Activated CD8-positive, alpha-beta T cell treated with anti-CD3 and anti-CD28 coated beads for 36 hours (primary cell): Measurements from ENCODE around the gene PDZD2. TPM values are rescaled to one million over a fixed set of nuclear protein-coding genes. Genes with fewer than 3 reads are reported as not detected.

Source experiments
- ATAC-seq: fragments of 200-7000 bp; cut with Tn5 transposase; one replicate; pipeline ENCODE4 v1.10.0; 2021; ENCODE audit warnings: mild to moderate bottlenecking, moderate library complexity
- CTCF ChIA-PET: fragments of 350-600 bp; sonication (Branson Sonifier 250); formaldehyde crosslinking; loops from one replicate; lab custom pipeline; 2021; ENCODE audit warnings: antibody characterized with exemption; lab: Charles Lee
- POLR2A ChIA-PET: fragments of 350-600 bp; sonication (Branson Sonifier 250); formaldehyde crosslinking; loops from one replicate; lab custom pipeline; 2021; ENCODE audit warnings: antibody characterized with exemption; lab: Charles Lee
- DNase-seq: peaks from one replicate; pipeline ENCODE4 v3.0.0-alpha.2; 2020
- H3K27ac Mint-ChIP-seq: one replicate; pipeline ENCODE4 v1.8.0; 2021; ENCODE audit warnings: mild to moderate bottlenecking, mixed read lengths
- H3K27me3 Mint-ChIP-seq: one replicate; pipeline ENCODE4 v1.8.0; 2021; ENCODE audit warnings: mixed read lengths
- H3K36me3 Mint-ChIP-seq: one replicate; pipeline ENCODE4 v1.8.0; 2021; ENCODE audit warnings: low read depth, mixed read lengths
- H3K4me1 Mint-ChIP-seq: one replicate; pipeline ENCODE4 v1.8.0; 2021; ENCODE audit warnings: low read depth, mixed read lengths
- H3K4me3 Mint-ChIP-seq: one replicate; pipeline ENCODE4 v1.8.0; 2021; ENCODE audit warnings: mild to moderate bottlenecking, moderate library complexity, mixed read lengths
- H3K9me3 Mint-ChIP-seq: one replicate; pipeline ENCODE4 v1.8.0; 2021; ENCODE audit warnings: mixed read lengths
- CTCF ChIP-seq: fragments of 200-600 bp; IDR thresholded peaks from one replicate; pipeline ENCODE4 v1.8.0; 2022; ENCODE audit warnings: antibody characterized with exemption, mild to moderate bottlenecking
- intact Hi-C: fragments of 100-400 bp; cut with micrococcal nuclease; formaldehyde crosslinking; loops from one replicate; pipeline ENCODE4 v1.10.0; 2022
- total RNA-seq, 2 experiments: library from RNA; stranded (reverse); gene quantifications; one replicate each; pipeline ENCODE4 v1.2.3, GENCODE V29; 2021

The PDZD2 gene
- total RNA-seq, 2 experiments from 2014 or later, result not detected

DNA sequence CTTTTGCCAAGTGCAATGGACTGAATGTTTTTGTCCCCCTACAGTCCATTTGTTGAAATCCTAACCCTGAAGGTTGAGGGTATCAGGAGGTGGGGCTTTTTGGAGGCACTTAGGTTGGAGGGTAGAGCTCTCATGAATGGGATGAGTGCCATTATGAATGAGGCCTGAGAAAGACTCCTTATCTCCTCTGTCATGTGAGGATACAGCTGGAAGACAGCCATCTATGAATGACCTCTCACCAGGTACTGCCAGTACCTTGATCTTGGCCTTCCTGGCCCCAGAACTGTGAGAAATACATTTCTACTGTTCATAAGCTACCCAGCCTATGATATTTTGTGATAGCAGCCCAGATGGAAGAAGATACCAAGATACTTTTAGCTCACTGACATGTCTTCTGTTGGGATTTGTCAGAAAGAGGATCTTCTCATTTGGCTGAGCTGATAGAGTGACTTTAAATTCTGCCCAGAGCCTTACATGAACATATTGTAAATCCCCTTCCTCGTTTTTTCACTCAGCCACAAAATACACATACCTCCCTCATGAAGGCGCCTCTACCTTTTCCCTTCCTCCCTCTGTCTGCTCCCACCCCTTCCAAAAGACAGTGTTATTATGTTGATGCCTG, 256.4 kb downstream of the PDZD2 start:
- CTCF ChIA-PET, result interaction anchor here (2.3 kb wide), 1 partner anchor 198 kb away, joined by 6 read pairs; no protein-coding TSS in a partner anchor
- no peaks in the 10 kb centered on the region for H3K27me3 Mint-ChIP-seq
- POLR2A ChIA-PET, result interaction anchor here (0.7 kb wide), 1 partner anchor 53 kb away, joined by 3 read pairs; no protein-coding TSS in a partner anchor
- no peak for DNase-seq
- no peak overlapping the region for H3K27ac Mint-ChIP-seq
- no peaks in the 10 kb centered on the region for H3K36me3 Mint-ChIP-seq
- TF ChIP-seq CTCF, result no peak
- ATAC-seq, result no peak
- H3K4me3 Mint-ChIP-seq, result no peak overlapping the region
- no peaks in the 10 kb centered on the region for H3K9me3 Mint-ChIP-seq
- no peaks in the 10 kb centered on the region for H3K4me1 Mint-ChIP-seq
- intact Hi-C loops, result no loop called here

DNA sequence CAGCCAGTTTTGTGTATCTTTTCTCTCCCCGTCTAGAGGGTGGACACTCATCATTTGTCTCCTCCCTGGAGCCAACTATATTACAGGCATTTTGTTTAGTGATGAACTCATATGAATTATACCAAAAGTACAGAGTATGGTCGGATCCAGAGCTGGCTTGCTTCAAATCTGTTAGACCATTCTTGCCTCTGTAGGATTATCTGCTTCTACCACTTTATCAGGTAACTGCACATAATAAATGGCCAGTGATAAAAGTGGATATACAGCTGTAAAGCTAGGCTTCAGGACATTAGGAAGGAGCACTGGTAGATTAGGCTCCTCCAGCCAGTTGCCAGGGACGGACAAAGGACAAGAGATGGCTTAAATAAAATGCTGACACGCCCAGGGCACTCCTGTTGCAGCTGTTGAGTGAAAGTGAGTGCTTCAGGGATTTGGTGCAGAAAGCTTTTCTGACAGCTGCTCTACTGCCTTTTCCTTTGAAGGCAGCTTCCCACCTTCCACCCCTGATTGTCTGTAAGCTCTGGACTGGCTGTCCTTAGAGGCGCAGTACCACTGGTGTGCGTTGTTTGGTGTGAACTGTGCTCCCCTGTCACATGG, 259.2 kb downstream of the PDZD2 start:
- ATAC-seq (no peak), DNase-seq (no peak)
- ChIA-PET POLR2A (no interaction called here), CTCF (no interaction called here)
- TF ChIP-seq CTCF, result no peak
- Mint-ChIP-seq H3K27me3 (no peaks in the 10 kb centered on the region), H3K4me1 (peaks cover 2% of the 10 kb centered on the region), H3K36me3 (no peaks in the 10 kb centered on the region), H3K9me3 (no peaks in the 10 kb centered on the region), H3K4me3 (no peak overlapping the region), H3K27ac (no peak overlapping the region)
- intact Hi-C loops, result no loop called here

DNA sequence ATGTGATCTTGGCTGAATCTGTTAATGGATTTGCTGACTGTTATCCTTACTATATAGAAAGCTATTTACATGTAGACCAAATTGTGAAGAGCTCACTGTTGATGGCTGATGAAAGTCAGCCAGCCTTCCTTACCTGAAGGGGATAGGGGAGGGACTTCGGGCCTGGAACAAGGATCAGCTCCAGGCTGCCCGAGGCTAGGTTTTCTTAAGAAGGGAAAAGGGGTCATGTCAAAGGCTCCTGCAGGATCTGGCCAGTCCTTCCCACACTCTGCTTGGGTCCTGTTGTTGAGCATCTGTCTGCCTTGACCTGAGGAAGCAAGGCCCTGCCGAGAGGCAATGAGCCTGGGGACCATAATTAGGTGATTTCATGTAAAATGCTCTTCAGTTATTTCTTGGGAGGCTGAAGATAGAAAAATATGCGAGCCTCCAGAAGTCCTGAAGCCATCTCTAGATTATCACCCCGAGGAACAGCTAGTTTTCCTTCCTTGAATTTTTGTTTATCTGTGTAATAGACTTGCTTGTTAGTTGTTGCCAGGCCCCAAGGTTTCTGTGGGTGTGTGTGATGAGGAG, 261.4 kb downstream of the PDZD2 start:
- Mint-ChIP-seq H3K4me3 (no peak overlapping the region), H3K27ac (no peak overlapping the region), H3K36me3 (no peaks in the 10 kb centered on the region), H3K9me3 (no peaks in the 10 kb centered on the region), H3K27me3 (no peaks in the 10 kb centered on the region), H3K4me1 (peaks cover 2% of the 10 kb centered on the region)
- intact Hi-C loops, result no loop called here
- DNase-seq (no peak), ATAC-seq (no peak)
- ChIA-PET POLR2A (interaction anchor here (1.1 kb wide), 1 partner anchor 11 kb away, joined by 4 read pairs; no protein-coding TSS in a partner anchor), CTCF (no interaction called here)
- no peak for TF ChIP-seq CTCF

DNA sequence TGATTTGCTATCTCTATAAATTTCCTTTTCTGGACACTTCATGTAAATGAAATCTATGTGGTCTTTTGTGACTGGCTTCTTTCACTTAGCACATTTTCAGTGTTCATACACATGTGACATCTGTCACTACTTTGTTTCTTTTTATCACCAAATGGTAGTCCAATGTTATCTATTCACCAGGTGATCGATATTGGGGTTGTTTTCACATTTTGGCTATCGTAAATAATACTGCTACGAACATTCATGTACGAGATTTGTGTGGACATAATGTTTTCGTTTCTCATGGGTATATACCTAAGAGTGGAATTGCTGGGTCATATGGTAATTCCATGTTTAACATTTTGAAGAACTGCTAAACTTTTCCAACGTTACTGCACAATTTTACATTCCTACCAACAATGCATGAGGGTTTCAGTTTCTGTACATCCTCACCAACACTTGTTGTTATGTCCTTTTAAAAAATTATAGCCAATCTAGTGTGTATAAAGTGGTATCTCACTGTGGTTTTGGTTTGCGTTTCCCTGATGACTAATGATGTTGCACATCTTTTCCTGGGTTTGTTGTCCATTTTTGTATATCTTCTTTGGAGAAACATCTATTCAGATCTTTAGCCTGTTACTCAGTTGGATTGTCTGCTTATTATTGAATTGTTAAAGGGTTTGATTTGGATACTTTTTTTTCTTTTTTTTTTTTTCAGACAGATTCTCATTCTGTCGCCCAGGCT, 263.0 kb downstream of the PDZD2 start:
- POLR2A ChIA-PET, result no interaction called here
- DNase-seq (no peak), ATAC-seq (no peak)
- CTCF ChIA-PET, result no interaction called here
- TF ChIP-seq CTCF, result no peak
- Mint-ChIP-seq H3K27ac (no peak overlapping the region), H3K27me3 (no peaks in the 10 kb centered on the region), H3K9me3 (no peaks in the 10 kb centered on the region), H3K36me3 (no peaks in the 10 kb centered on the region), H3K4me1 (peaks cover 2% of the 10 kb centered on the region), H3K4me3 (no peak overlapping the region)
- intact Hi-C loops, result no loop called here
